ENCODE measurements around the gene CHAF1A. TPM values are rescaled to one million over a fixed set of nuclear protein-coding genes. Genes with fewer than 3 reads are reported as not detected.

CHAF1A gene
- total RNA-seq, 3 donors from 2014 or later (not counting 1 experiment from before 2014, with no cell fraction given) = 34.4 to 40.8 (median 35.2) TPM

- Mint-ChIP-seq H3K36me3 (no peaks in the 10 kb centered on the region), H3K4me1 (peaks cover 21 to 30% of the 10 kb centered on the region in 2 donors), H3K9me3 (no peaks in the 10 kb centered on the region), H3K4me3 (no peak overlapping the region), H3K27me3 (ENCODE audit: low read depth in 2 of 2) (no peaks in the 10 kb centered on the region), H3K27ac (no peak overlapping the region)
- no peak overlapping the region for H3K27ac ChIP-seq (ENCODE audit: low read length)
- ATAC-seq (no peak), DNase-seq (no peak)
- H3K9me3 ChIP-seq (ENCODE audit: control insufficient read depth, insufficient read depth, low read length) = no peaks in the 10 kb centered on the region
- intact Hi-C loops (cut with micrococcal nuclease) = no loop called here
- H3K27me3 ChIP-seq (ENCODE audit: control insufficient read depth, insufficient read depth, low read length) = no peaks in the 10 kb centered on the region
- WGBS (ENCODE audit: insufficient coverage) = 94% methylated on average over 17 of the region's 17 CpGs
- H3K4me3 ChIP-seq (ENCODE audit: low read length) = no peak overlapping the region
- peaks cover 35% of the 10 kb centered on the region for H3K4me1 ChIP-seq (ENCODE audit: control insufficient read depth, insufficient read depth, low read length)
- H3K36me3 ChIP-seq (ENCODE audit: control insufficient read depth, insufficient read depth, low read length) = peaks cover 10% of the 10 kb centered on the region
- no peak for TF ChIP-seq CTCF (IDR thresholded peaks at IDR 0.05)
These were observed 12.9 kb upstream of the CHAF1A start for GRCh38 chr19:4389511-4390016.

- WGBS (ENCODE audit: insufficient coverage) = 72% methylated on average over 12 of the region's 12 CpGs
These were observed 12.3 kb upstream of the CHAF1A start for GRCh38 chr19:4390017-4390566.

GRCh38 chr19:4390567-4391305 lies 11.7 kb upstream of the CHAF1A start:
- Histone ChIP-seq H3K27me3 (ENCODE audit: control insufficient read depth, insufficient read depth, low read length) (no peaks in the 10 kb centered on the region), H3K27ac (ENCODE audit: low read length) (no peak overlapping the region), H3K36me3 (ENCODE audit: control insufficient read depth, insufficient read depth, low read length) (peaks cover 12% of the 10 kb centered on the region), H3K4me3 (ENCODE audit: low read length) (no peak overlapping the region), H3K4me1 (ENCODE audit: control insufficient read depth, insufficient read depth, low read length) (peaks cover 35% of the 10 kb centered on the region), H3K9me3 (ENCODE audit: control insufficient read depth, insufficient read depth, low read length) (no peaks in the 10 kb centered on the region)
- no peak for ATAC-seq
- no peaks in the 10 kb centered on the region for H3K27me3 Mint-ChIP-seq (ENCODE audit: low read depth in 2 of 2)
- H3K4me1 Mint-ChIP-seq = peaks cover 30 to 37% of the 10 kb centered on the region in 2 donors
- H3K9me3 Mint-ChIP-seq = no peaks in the 10 kb centered on the region
- H3K4me3 Mint-ChIP-seq = no peak overlapping the region
- no peak for DNase-seq
- intact Hi-C loops (cut with micrococcal nuclease) = no loop called here
- TF ChIP-seq CTCF (IDR thresholded peaks at IDR 0.05) = no peak
- no peaks in the 10 kb centered on the region for H3K36me3 Mint-ChIP-seq
- WGBS (ENCODE audit: insufficient coverage) = 76% methylated on average over 21 of the region's 21 CpGs
- peak overlapping the region; percentile 1 to 36 for H3K27ac Mint-ChIP-seq

More at GRCh38 chr19:4390017-4390566, 12.3 kb upstream of the CHAF1A start:
- peaks cover 26 to 36% of the 10 kb centered on the region in 2 donors for H3K4me1 Mint-ChIP-seq
- H3K27me3 ChIP-seq (ENCODE audit: control insufficient read depth, insufficient read depth, low read length) = no peaks in the 10 kb centered on the region
- H3K4me3 Mint-ChIP-seq = peak overlapping the region; percentile 1
- no peaks in the 10 kb centered on the region for H3K9me3 ChIP-seq (ENCODE audit: control insufficient read depth, insufficient read depth, low read length)
- peaks cover 35% of the 10 kb centered on the region for H3K4me1 ChIP-seq (ENCODE audit: control insufficient read depth, insufficient read depth, low read length)
- ATAC-seq = no peak
- no peak overlapping the region for H3K4me3 ChIP-seq (ENCODE audit: low read length)
- no peaks in the 10 kb centered on the region for H3K27me3 Mint-ChIP-seq (ENCODE audit: low read depth in 2 of 2)
- peaks cover 11% of the 10 kb centered on the region for H3K36me3 ChIP-seq (ENCODE audit: control insufficient read depth, insufficient read depth, low read length)
- peak overlapping the region; percentile 1 to 36 for H3K27ac Mint-ChIP-seq
- no peaks in the 10 kb centered on the region for H3K36me3 Mint-ChIP-seq
- TF ChIP-seq CTCF (IDR thresholded peaks at IDR 0.05) = no peak
- no peak for DNase-seq
- H3K9me3 Mint-ChIP-seq = no peaks in the 10 kb centered on the region
- intact Hi-C loops (cut with micrococcal nuclease) = no loop called here
- no peak overlapping the region for H3K27ac ChIP-seq (ENCODE audit: low read length)

Data from natural killer cell (primary cell).